Psoas muscle (tissue), 8 donors: Measurements from ENCODE around the gene FERMT3. TPM values are rescaled to one million over a fixed set of nuclear protein-coding genes. Genes with fewer than 3 reads are reported as not detected.

Source experiments
- ATAC-seq, 4 donors: fragments of 200-7000 bp; cut with Tn5 transposase; one replicate each; pipeline ENCODE4 v1.9.1; 2020; ENCODE audit warnings: moderate library complexity in 3 of 4, mild to moderate bottlenecking in 2 of 4
- DNase-seq, 2 donors: peaks; one replicate each; pipeline ENCODE4 v3.0.0-alpha.2; 2020
- H3K27ac ChIP-seq: fragments of 200-600 bp; one replicate; pipeline ENCODE4 v1.8.0; 2022
- H3K27me3 ChIP-seq, 3 donors: fragments of 200-600 bp in 1 of 3; one replicate each; pipeline versions ENCODE4 v1.6.1 to v1.8.0; 2013 to 2022; ENCODE audit warnings: low read length in 2 of 3, mild to moderate bottlenecking in 2 of 3, moderate library complexity in 1 of 3; ENCODE audit not compliant: insufficient read depth in 3 of 3
- H3K36me3 ChIP-seq, 2 donors: fragments of 200-600 bp in 1 of 2; one replicate each; pipeline versions ENCODE4 v1.6.1 to v1.8.0; 2013 to 2022; ENCODE audit warnings: low read depth in 1 of 2, mild to moderate bottlenecking in 1 of 2, moderate library complexity in 1 of 2; ENCODE audit not compliant: insufficient read depth in 1 of 2
- H3K4me1 ChIP-seq: fragments of 200-600 bp; one replicate; pipeline ENCODE4 v1.8.0; 2022
- H3K4me3 ChIP-seq: fragments of 200-600 bp; one replicate; pipeline ENCODE4 v1.8.0; 2022; ENCODE audit warnings: mild to moderate bottlenecking
- H3K9me3 ChIP-seq: fragments of 200-600 bp; one replicate; pipeline ENCODE4 v1.8.0; 2022
- CTCF ChIP-seq: fragments of 200-600 bp; IDR thresholded peaks from one replicate; pipeline ENCODE4 v1.8.0; 2022; ENCODE audit warnings: antibody characterized with exemption
- WGBS, 3 donors: extraction: QIAGEN DNeasy Blood & Tissue Kit; methylation state at CpG; one replicate each; pipeline versions ENCODE4 v1.1.6 to v1.1.7; 2013; 5-methylcytosine and 5-hydroxymethylcytosine counted together
- intact Hi-C, 2 donors: fragments of 100-400 bp; cut with DNase I; formaldehyde crosslinking; loops; one replicate each; pipeline versions ENCODE4 v1.11.0 to v1.14.2; 2022
- polyA plus RNA-seq, 3 donors: library from polyadenylated mRNA; stranded (reverse); fragments of 200-250 nt; gene quantifications; one replicate each; pipeline ENCODE4 v1.2.3, GENCODE V29; 2013
- total RNA-seq, 4 donors: library from RNA; stranded (reverse); fragmentation: NEBNext Ultra II Directional in 2 of 4; extraction: Animal tissue kit (Norgen Biotek cat#: 25700) in 2 of 4; gene quantifications; one replicate each; pipeline versions ENCODE4 v1.2.1 to v1.2.4, GENCODE V29; 2021 to 2023
- donor health status: healthy with polysubstance abuse.
- donor health status: DM: no; HTN: no; CAD: no; lungs with moderate emphysema.
- donor health status: Bipolar disorder and iron deficiency.
- donor health status: healthy.
- donor health status: DM: yes; HTN: yes; CAD: no.
- donor health status: DM: no; HTN: no; CAD: no.
- donor health status: DM: no; HTN: no; CAD: no.
- donor health status: DM: yes; HTN: yes; CAD: no.

Gene FERMT3
- total and polyA plus RNA-seq, 7 donors, result 2.5 to 11.7 (median 6.7) TPM

DNA sequence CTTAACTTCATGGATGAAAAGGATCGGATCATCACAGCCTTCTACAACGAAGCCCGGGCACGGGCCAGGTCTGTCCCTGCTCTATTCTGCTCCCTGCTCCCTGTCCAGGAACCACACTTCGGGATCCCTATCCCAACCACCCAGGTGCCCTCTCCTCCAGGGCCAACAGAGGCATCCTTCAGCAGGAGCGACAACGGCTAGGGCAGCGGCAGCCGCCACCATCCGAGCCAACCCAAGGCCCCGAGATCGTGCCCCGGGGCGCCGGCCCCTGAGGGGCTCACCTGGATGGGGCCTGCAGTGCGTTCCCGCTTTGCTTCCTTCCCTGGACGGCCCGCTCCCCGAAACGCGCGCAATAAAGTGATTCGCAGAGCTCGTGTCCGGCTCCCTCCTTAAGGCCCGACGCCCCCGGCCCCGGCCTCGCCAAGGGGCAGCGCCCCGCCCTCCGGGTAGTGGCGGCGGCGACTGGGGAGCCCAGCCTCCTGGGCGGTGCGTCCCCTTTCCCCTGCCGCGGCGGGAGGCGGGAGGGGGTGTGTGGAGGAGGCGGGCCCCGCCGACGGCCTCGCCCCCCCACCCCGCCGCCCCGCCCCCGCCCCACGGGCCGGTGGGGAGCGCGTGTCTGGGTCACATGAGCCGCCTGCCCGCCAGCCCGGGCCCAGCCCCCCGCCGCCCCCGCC, 27.5 kb downstream of the FERMT3 start, which contains the start of gene VEGFB:
Gene VEGFB, plus strand, starts transcription at position 672 of the 674 bp plus-strand sequence. CDS start 250 bp downstream, outside the sequence.
- WGBS, 3 donors, result 2 to 7% (median 3%) methylated on average over 30 to 59 of the region's 62 CpGs
- peaks cover 31% of the 10 kb centered on the region for H3K4me1 ChIP-seq
- peak within 1 kb of the TSS; percentile 91 for H3K27ac ChIP-seq
- peaks cover 0 to 17% of the 10 kb centered on the region in 2 donors for H3K36me3 ChIP-seq
- peak within 1 kb of the TSS; percentile 78 for H3K4me3 ChIP-seq
- DNase-seq (peak; percentile 79 to 81), ATAC-seq (peak; percentile 40 to 57 (median 50))
- intact Hi-C loops, result no loop called here
- no peaks in the 10 kb centered on the region for H3K9me3 ChIP-seq
- TF ChIP-seq CTCF, result no peak
- H3K27me3 ChIP-seq, result no peaks in the 10 kb centered on the region

GRCh38 chr11:64234647-64235379, 28.3 kb downstream of the FERMT3 start:
- peaks cover 0 to 18% of the 10 kb centered on the region in 2 donors for H3K36me3 ChIP-seq
- H3K4me1 ChIP-seq, result peaks cover 26% of the 10 kb centered on the region
- ATAC-seq (peak; percentile 46 to 58 (median 55)), DNase-seq (peak; percentile 68 to 71)
- TF ChIP-seq CTCF, result no peak
- intact Hi-C loops, result no loop called here
- no peaks in the 10 kb centered on the region for H3K27me3 ChIP-seq
- H3K9me3 ChIP-seq, result no peaks in the 10 kb centered on the region
- H3K4me3 ChIP-seq, result peak overlapping the region; percentile 78
- 1 to 3% (median 2%) methylated on average over 34 to 80 of the region's 80 CpGs for WGBS, 3 donors
- peak overlapping the region; percentile 91 for H3K27ac ChIP-seq

DNA sequence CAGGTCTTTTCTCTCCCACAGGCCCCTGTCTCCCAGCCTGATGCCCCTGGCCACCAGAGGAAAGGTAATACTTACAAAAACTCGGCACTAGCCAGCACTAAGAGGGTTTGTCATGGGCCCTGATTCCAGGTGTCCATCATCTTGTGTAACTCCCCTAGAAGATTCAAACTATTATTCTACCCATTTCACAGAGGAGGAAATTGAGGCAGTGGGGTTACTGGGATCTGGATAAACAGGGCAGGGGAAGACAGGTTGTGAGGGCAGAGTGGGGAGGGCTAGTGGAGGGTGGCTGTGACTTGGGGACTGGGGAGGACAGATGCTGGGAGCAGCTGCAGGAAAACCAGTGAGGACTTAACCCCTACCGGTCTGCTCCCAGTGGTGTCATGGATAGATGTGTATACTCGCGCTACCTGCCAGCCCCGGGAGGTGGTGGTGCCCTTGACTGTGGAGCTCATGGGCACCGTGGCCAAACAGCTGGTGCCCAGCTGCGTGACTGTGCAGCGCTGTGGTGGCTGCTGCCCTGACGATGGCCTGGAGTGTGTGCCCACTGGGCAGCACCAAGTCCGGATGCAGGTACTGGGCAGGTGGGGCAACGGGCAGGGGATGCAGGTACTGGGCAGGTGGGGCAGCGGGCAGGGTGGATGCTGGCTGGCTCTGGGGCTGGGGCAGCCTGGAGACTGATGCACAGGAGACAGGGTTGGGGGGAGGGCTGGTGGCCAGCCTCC, 29.1 kb downstream of the FERMT3 start:
- DNase-seq (peak in 1 of 2 donors; percentile 58), ATAC-seq (no peak)
- WGBS, 3 donors, result 48 to 63% (median 53%) methylated on average over 11 to 12 of the region's 12 CpGs
- H3K36me3 ChIP-seq, result peaks cover 0 to 18% of the 10 kb centered on the region in 2 donors
- H3K9me3 ChIP-seq, result no peaks in the 10 kb centered on the region
- TF ChIP-seq CTCF, result no peak
- H3K4me1 ChIP-seq, result peaks cover 31% of the 10 kb centered on the region
- intact Hi-C loops, result no loop called here
- H3K27ac ChIP-seq, result peak overlapping the region; percentile 91
- no peaks in the 10 kb centered on the region for H3K27me3 ChIP-seq
- H3K4me3 ChIP-seq, result peak overlapping the region; percentile 78

DNA sequence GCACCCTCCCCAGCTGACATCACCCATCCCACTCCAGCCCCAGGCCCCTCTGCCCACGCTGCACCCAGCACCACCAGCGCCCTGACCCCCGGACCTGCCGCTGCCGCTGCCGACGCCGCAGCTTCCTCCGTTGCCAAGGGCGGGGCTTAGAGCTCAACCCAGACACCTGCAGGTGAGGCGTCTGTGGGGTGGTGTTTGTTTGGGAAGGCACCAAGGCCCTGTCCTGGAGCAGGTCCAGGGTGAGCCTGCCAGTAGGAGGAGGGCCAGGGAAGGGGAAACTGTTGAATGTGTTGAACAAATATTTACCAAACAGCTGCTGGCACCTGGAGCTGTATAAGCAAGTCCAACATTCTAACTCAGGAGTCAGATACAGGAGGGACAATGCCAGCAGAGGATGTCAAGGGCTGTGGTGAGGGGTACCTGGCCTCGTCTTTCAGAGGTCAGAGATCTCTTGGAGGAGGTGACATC, 31.0 kb downstream of the FERMT3 start:
- no peak overlapping the region for H3K27ac ChIP-seq
- TF ChIP-seq CTCF, result no peak
- peaks cover 24% of the 10 kb centered on the region for H3K4me1 ChIP-seq
- no peak overlapping the region for H3K4me3 ChIP-seq
- intact Hi-C loops, result no loop called here
- no peak for ATAC-seq
- H3K9me3 ChIP-seq, result no peaks in the 10 kb centered on the region
- peak in 1 of 2 donors; percentile 48 for DNase-seq
- H3K36me3 ChIP-seq, result peaks cover 0 to 18% of the 10 kb centered on the region in 2 donors
- 67 to 76% (median 71%) methylated on average over 12 of the region's 12 CpGs for WGBS, 3 donors
- H3K27me3 ChIP-seq, result no peaks in the 10 kb centered on the region
